K562 (cell line): ENCODE results near the gene UBQLN3. TPM values are rescaled to one million over a fixed set of nuclear protein-coding genes. Genes with fewer than 3 reads are reported as not detected.

Source experiments
- ARID1B ChIP-seq: fragments of 450-650 bp; IDR thresholded peaks from 2 replicates; pipeline ENCODE4 v1.6.1; 2016; ENCODE audit warnings: antibody characterized with exemption, mild to moderate bottlenecking, inconsistent platforms
- GTF2A2 ChIP-seq: IDR thresholded peaks from 2 replicates; pipeline ENCODE4 v1.6.1; 2016; ENCODE audit warnings: mild to moderate bottlenecking, missing genetic modification characterization, missing compliant biosample characterization
- HDAC2 ChIP-seq: fragments of 450-650 bp; IDR thresholded peaks from 2 replicates; pipeline ENCODE4 v1.6.1; 2016; ENCODE audit warnings: mild to moderate bottlenecking
- NELFE ChIP-seq: IDR thresholded peaks from 2 replicates; pipeline ENCODE4 v1.6.1; 2011; ENCODE audit warnings: mild to moderate bottlenecking; ENCODE audit not compliant: insufficient read depth, insufficient read length
- NRF1 ChIP-seq, 2 experiments: fragments of 450-650 bp; IDR thresholded peaks in 1 of 2; conservative IDR thresholded peaks in 1 of 2; 2 replicates each; pipeline ENCODE4 v1.6.1; 2014; ENCODE audit warnings: mild to moderate bottlenecking in 2 of 2
- polyA plus RNA-seq, 8 experiments: library from polyadenylated mRNA; depleted of rRNA in 4 of 8; stranded (reverse) in 5 of 8; unstranded in 3 of 8; fragments of >200 nt; fragmentation: Nextera tagmentation in 2 of 8; fragmentation: Illumina TruSeq in 1 of 8; extraction: Ambion mirVana in 2 of 8; extraction: Trizol in 1 of 8; gene quantifications; 2 replicates each; pipeline versions ENCODE4 v1.2.1 to v1.2.3, GENCODE V29; 2011 to 2014; ENCODE audit warnings: inconsistent platforms in 1 of 8, missing spikeins in 1 of 8
- total RNA-seq, 7 experiments: library from RNA; depleted of rRNA in 6 of 7; stranded (reverse); fragments of >200 nt in 6 of 7; fragmentation: Illumina TruSeq in 2 of 7; extraction: Trizol in 2 of 7; gene quantifications; 2 replicates each; pipeline versions ENCODE4 v1.2.1 to v1.2.3, GENCODE V29; 2011 to 2021; ENCODE audit warnings: low replicate concordance in 1 of 7
- TF ChIP-seq, protein P1 (sequence below): fragments of 250-450 bp; sonication (Bioruptor Pico); IDR thresholded peaks from 2 replicates; pipeline ENCODE4 v1.5.0; 2022; ENCODE audit warnings: mild to moderate bottlenecking
- TF ChIP-seq, protein P2 (sequence below): sonication (generic); IDR thresholded peaks from 2 replicates; pipeline ENCODE4 v1.6.1; 2016
- TF ChIP-seq, protein P3 (sequence below): fragments of 450-650 bp; IDR thresholded peaks from one replicate; pipeline ENCODE4 v1.6.1; 2018; ENCODE audit warnings: mild to moderate bottlenecking, moderate library complexity; ENCODE audit not compliant: partially characterized antibody

The UBQLN3 gene
- total and polyA plus RNA-seq, 9 of the 15 experiments (the other 6 are each of a cell fraction or from before 2014, with no cell fraction given): 0.01 to 0.27 TPM; not detected in 7

DNA sequence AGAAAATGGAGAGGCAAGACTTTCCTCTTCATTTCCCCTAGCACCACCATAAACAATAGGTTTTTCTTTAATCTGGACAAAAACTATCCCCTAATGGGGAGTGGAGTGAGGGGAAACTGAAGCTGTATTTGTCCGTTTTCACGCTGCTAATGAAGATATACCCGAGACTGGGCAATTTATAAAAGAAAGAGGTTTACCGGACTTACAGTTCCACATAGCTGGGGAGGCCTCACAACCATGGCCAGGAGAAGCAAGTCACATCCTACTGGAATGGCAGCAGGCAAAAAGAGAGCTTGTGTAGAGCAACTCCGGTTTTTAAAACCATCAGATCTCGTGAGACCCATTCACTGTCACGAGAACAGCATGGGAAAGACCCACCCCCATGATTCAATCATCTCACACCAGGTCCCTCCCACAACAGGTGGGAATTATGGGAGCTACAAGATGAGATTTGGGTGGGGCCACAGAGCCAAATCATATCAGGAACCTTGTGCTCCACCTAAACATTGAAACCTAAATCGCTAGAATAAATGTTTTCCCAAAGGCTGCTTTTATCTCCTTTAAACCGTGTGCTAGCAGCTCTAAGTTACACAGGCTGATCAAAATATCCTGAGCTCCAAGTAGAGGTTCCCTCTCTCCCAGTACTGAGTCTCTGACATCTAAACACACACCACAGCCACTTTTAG, 4.3 kb downstream of the UBQLN3 start (continued):
- TF ChIP-seq, protein P1, sequence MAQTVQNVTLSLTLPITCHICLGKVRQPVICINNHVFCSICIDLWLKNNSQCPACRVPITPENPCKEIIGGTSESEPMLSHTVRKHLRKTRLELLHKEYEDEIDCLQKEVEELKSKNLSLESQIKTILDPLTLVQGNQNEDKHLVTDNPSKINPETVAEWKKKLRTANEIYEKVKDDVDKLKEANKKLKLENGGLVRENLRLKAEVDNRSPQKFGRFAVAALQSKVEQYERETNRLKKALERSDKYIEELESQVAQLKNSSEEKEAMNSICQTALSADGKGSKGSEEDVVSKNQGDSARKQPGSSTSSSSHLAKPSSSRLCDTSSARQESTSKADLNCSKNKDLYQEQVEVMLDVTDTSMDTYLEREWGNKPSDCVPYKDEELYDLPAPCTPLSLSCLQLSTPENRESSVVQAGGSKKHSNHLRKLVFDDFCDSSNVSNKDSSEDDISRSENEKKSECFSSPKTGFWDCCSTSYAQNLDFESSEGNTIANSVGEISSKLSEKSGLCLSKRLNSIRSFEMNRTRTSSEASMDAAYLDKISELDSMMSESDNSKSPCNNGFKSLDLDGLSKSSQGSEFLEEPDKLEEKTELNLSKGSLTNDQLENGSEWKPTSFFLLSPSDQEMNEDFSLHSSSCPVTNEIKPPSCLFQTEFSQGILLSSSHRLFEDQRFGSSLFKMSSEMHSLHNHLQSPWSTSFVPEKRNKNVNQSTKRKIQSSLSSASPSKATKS: no peak
- TF ChIP-seq, protein P2, sequence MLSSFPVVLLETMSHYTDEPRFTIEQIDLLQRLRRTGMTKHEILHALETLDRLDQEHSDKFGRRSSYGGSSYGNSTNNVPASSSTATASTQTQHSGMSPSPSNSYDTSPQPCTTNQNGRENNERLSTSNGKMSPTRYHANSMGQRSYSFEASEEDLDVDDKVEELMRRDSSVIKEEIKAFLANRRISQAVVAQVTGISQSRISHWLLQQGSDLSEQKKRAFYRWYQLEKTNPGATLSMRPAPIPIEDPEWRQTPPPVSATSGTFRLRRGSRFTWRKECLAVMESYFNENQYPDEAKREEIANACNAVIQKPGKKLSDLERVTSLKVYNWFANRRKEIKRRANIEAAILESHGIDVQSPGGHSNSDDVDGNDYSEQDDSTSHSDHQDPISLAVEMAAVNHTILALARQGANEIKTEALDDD: peak; percentile 55; the same call in 1 of the 2 replicates
- TF ChIP-seq NRF1 (conservative IDR thresholded peaks at IDR 0.05 in 1 of 2, IDR thresholded peaks at IDR 0.05 in 1 of 2) (peak; percentile 35 to 37; a peak in 2 of 4 replicates), ARID1B (0 out of 2 replicates have a peak, but pooled peaks have one; percentile 11), HDAC2 (0 out of 2 replicates have a peak, but pooled peaks have one; percentile 9), GTF2A2 (tag) (peak; percentile 60; the same call in 1 of the 2 replicates), NELFE (peak; percentile 70)
- TF ChIP-seq, protein P3, sequence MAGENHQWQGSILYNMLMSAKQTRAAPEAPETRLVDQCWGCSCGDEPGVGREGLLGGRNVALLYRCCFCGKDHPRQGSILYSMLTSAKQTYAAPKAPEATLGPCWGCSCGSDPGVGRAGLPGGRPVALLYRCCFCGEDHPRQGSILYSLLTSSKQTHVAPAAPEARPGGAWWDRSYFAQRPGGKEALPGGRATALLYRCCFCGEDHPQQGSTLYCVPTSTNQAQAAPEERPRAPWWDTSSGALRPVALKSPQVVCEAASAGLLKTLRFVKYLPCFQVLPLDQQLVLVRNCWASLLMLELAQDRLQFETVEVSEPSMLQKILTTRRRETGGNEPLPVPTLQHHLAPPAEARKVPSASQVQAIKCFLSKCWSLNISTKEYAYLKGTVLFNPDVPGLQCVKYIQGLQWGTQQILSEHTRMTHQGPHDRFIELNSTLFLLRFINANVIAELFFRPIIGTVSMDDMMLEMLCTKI: no peak
